ENCODE data around the gene GPR132. TPM values are rescaled to one million over a fixed set of nuclear protein-coding genes. Genes with fewer than 3 reads are reported as not detected.

GPR132 gene
- total RNA-seq, 1 donor: 0.09 TPM

- no peak overlapping the region for H3K4me3 ChIP-seq (ENCODE audit: low read depth, low read length)
- no peak for DNase-seq (ENCODE audit: low read depth)
- no peak for TF ChIP-seq CTCF (IDR thresholded peaks at IDR 0.05; ENCODE audit: insufficient read depth, low read length)
Measured at GRCh38 chr14:105102893-105103292, 37.7 kb upstream of the GPR132 start.

- TF ChIP-seq CTCF (IDR thresholded peaks at IDR 0.05; ENCODE audit: insufficient read depth, low read length): no peak
- no peak for DNase-seq (ENCODE audit: low read depth)
- H3K4me3 ChIP-seq (ENCODE audit: low read depth, low read length): no peak overlapping the region
Measured at GRCh38 chr14:105102361-105102870, 37.2 kb upstream of the GPR132 start.

- TF ChIP-seq CTCF (IDR thresholded peaks at IDR 0.05; ENCODE audit: insufficient read depth, low read length): no peak
- no peak overlapping the region for H3K4me3 ChIP-seq (ENCODE audit: low read depth, low read length)
- DNase-seq (ENCODE audit: low read depth): no peak
Measured at GRCh38 chr14:105100910-105101309, 35.7 kb upstream of the GPR132 start.

- no peak overlapping the region for H3K4me3 ChIP-seq (ENCODE audit: low read depth, low read length)
- no peak for TF ChIP-seq CTCF (IDR thresholded peaks at IDR 0.05; ENCODE audit: insufficient read depth, low read length)
- DNase-seq (ENCODE audit: low read depth): no peak
Measured at GRCh38 chr14:105099778-105100177, 34.5 kb upstream of the GPR132 start.

- H3K4me3 ChIP-seq (ENCODE audit: low read depth, low read length): no peak overlapping the region
- TF ChIP-seq CTCF (IDR thresholded peaks at IDR 0.05; ENCODE audit: insufficient read depth, low read length): no peak
- no peak for DNase-seq (ENCODE audit: low read depth)
Measured at GRCh38 chr14:105098316-105098715, 33.1 kb upstream of the GPR132 start.

- DNase-seq (ENCODE audit: low read depth): no peak
- H3K4me3 ChIP-seq (ENCODE audit: low read depth, low read length): no peak overlapping the region
- TF ChIP-seq CTCF (IDR thresholded peaks at IDR 0.05; ENCODE audit: insufficient read depth, low read length): no peak
Measured at GRCh38 chr14:105097794-105098127, 32.5 kb upstream of the GPR132 start.

GRCh38 chr14:105096206-105096875 is 31.1 kb upstream of the GPR132 start:
- no peak for TF ChIP-seq CTCF (IDR thresholded peaks at IDR 0.05; ENCODE audit: insufficient read depth, low read length)
- DNase-seq (ENCODE audit: low read depth): no peak
- no peak overlapping the region for H3K4me3 ChIP-seq (ENCODE audit: low read depth, low read length)

All from fibroblast of the aortic adventitia (primary cell).